CD14-positive monocyte (primary cell): Measurements from ENCODE around the gene CDK3. TPM values are rescaled to one million over a fixed set of nuclear protein-coding genes. Genes with fewer than 3 reads are reported as not detected.
A peak's percentile ranks its signal among the peaks of the same experiment; 100 is the strongest.

Experiments used
- DNase-seq, 3 donors: peaks; one replicate each; pipeline ENCODE4 v3.0.0-alpha.2; 2011 to 2022
- H2AFZ ChIP-seq: 2 replicates; pipeline ENCODE4 v1.6.0; 2012; ENCODE audit warnings: mild to moderate bottlenecking, low read depth, low read length, inconsistent platforms; ENCODE audit not compliant: insufficient read depth, poor library complexity, severe bottlenecking
- H3K27ac ChIP-seq, 2 donors: 1 replicate in 1 of 2; 2 replicates in 1 of 2; pipeline ENCODE4 v1.5.1; 2012 to 2013; ENCODE audit warnings: low read length in 2 of 2, control low read depth in 1 of 2, inconsistent platforms in 1 of 2, low read depth in 1 of 2, mild to moderate bottlenecking in 1 of 2
- H3K27me3 ChIP-seq, 2 donors: one replicate each; pipeline versions ENCODE4 v1.6.0 to v1.6.1; 2011 to 2013; ENCODE audit warnings: low read length in 2 of 2; ENCODE audit not compliant: control insufficient read depth in 2 of 2, insufficient read depth in 2 of 2
- H3K36me3 ChIP-seq, 2 donors: replicated peaks in 1 of 2; 1 replicate in 1 of 2; 2 replicates in 1 of 2; pipeline versions ENCODE4 v1.5.1 to v1.6.1; 2012 to 2013; ENCODE audit warnings: low read length in 2 of 2, control low read depth in 1 of 2, inconsistent platforms in 1 of 2, mild to moderate bottlenecking in 1 of 2; ENCODE audit not compliant: insufficient read depth in 2 of 2, control insufficient read depth in 1 of 2
- H3K4me1 ChIP-seq, 2 donors: 1 replicate in 1 of 2; 2 replicates in 1 of 2; pipeline versions ENCODE4 v1.5.1 to v1.6.1; 2012 to 2013; ENCODE audit warnings: low read length in 2 of 2, control low read depth in 1 of 2, inconsistent platforms in 1 of 2, mild to moderate bottlenecking in 1 of 2, moderate library complexity in 1 of 2; ENCODE audit not compliant: insufficient read depth in 2 of 2, control insufficient read depth in 1 of 2
- H3K4me2 ChIP-seq: replicated peaks from 2 replicates; pipeline ENCODE3; 2012; ENCODE audit warnings: low read length, moderate library complexity, mild to moderate bottlenecking; ENCODE audit not compliant: poor library complexity, severe bottlenecking; ENCODE audit errors: extremely low read depth
- H3K4me3 ChIP-seq, 3 experiments: fragments of 200-600 bp in 1 of 3; sonication (generic) in 1 of 3; replicated peaks in 1 of 3; 1 replicate in 2 of 3; 2 replicates in 1 of 3; pipeline ENCODE4 v1.5.1; 2011 to 2013; ENCODE audit warnings: low read length in 3 of 3, mild to moderate bottlenecking in 3 of 3, control low read depth in 2 of 3, low read depth in 2 of 3, inconsistent platforms in 1 of 3, moderate library complexity in 1 of 3
- H3K79me2 ChIP-seq: 2 replicates; pipeline ENCODE4 v1.6.0; 2012; ENCODE audit warnings: mild to moderate bottlenecking, control low read depth, inconsistent platforms, low read length, moderate library complexity; ENCODE audit not compliant: insufficient read depth
- H3K9ac ChIP-seq: 2 replicates; pipeline ENCODE4 v1.6.0; 2017; ENCODE audit warnings: low read length, mild to moderate bottlenecking; ENCODE audit not compliant: insufficient read depth, poor library complexity, severe bottlenecking
- H3K9me3 ChIP-seq, 2 donors: replicated peaks in 1 of 2; 1 replicate in 1 of 2; 2 replicates in 1 of 2; pipeline versions ENCODE4 v1.5.1 to v1.6.1; 2012 to 2013; ENCODE audit warnings: low read length in 2 of 2, control low read depth in 1 of 2; ENCODE audit not compliant: control insufficient read depth in 1 of 2, insufficient read depth in 1 of 2
- H4K20me1 ChIP-seq: 2 replicates; pipeline ENCODE4 v1.6.0; 2012; ENCODE audit warnings: mild to moderate bottlenecking, low read length, control low read depth, moderate library complexity; ENCODE audit not compliant: insufficient read depth
- H3K27ac Mint-ChIP-seq, 7 donors: one replicate each; pipeline ENCODE4 v1.8.0; 2020; ENCODE audit warnings: mild to moderate bottlenecking in 7 of 7, mixed read lengths in 7 of 7, moderate library complexity in 6 of 7, inconsistent platforms in 2 of 7
- H3K27me3 Mint-ChIP-seq, 3 donors: one replicate each; pipeline ENCODE4 v1.8.0; 2021 to 2022; ENCODE audit warnings: low read depth in 3 of 3, mild to moderate bottlenecking in 3 of 3, mixed read lengths in 3 of 3, moderate library complexity in 3 of 3, inconsistent platforms in 1 of 3
- H3K36me3 Mint-ChIP-seq, 2 donors: one replicate each; pipeline ENCODE4 v1.8.0; 2020; ENCODE audit warnings: mixed read lengths in 2 of 2, inconsistent platforms in 1 of 2, mild to moderate bottlenecking in 1 of 2
- H3K4me1 Mint-ChIP-seq: one replicate; pipeline ENCODE4 v1.8.0; 2020; ENCODE audit warnings: mild to moderate bottlenecking, mixed read lengths
- H3K4me3 Mint-ChIP-seq, 2 donors: one replicate each; pipeline ENCODE4 v1.8.0; 2020; ENCODE audit warnings: mild to moderate bottlenecking in 2 of 2, mixed read lengths in 2 of 2, moderate library complexity in 1 of 2
- H3K9me3 Mint-ChIP-seq, 7 donors: one replicate each; pipeline ENCODE4 v1.8.0; 2020 to 2022; ENCODE audit warnings: mixed read lengths in 7 of 7, mild to moderate bottlenecking in 6 of 7, moderate library complexity in 6 of 7, inconsistent platforms in 2 of 7
- WGBS: methylation state at CpG from one replicate; pipeline ENCODE4 v1.1.5; 2013; ENCODE audit warnings: missing lambda C conversion rate; ENCODE audit not compliant: insufficient coverage; 5-methylcytosine and 5-hydroxymethylcytosine counted together
- intact Hi-C, 2 donors: fragments of 100-400 bp; cut with micrococcal nuclease; formaldehyde crosslinking; loops; one replicate each; pipeline versions ENCODE4 v1.15.0 to v1.15.1; 2023
- polyA plus RNA-seq, 3 donors: library from polyadenylated mRNA; depleted of rRNA in 1 of 3; unstranded in 2 of 3; stranded (reverse) in 1 of 3; fragments of 300-500 nt in 2 of 3; fragments of >200 nt in 1 of 3; fragmentation: Illumina TruSeq in 2 of 3; gene quantifications; 1 replicate in 2 of 3; 2 replicates in 1 of 3; pipeline ENCODE4 v1.2.3, GENCODE V29; 2012 to 2021
- TF ChIP-seq, protein P1 (sequence below): fragments of 200-600 bp; IDR thresholded peaks from one replicate; pipeline ENCODE4 v1.8.0; 2022; ENCODE audit warnings: antibody characterized with exemption, mild to moderate bottlenecking

The CDK3 gene
- polyA plus RNA-seq, 3 donors = 25.5 TPM; not detected in 2

GRCh38 chr17:76049239-76049638 lies 48.6 kb downstream of the CDK3 start:
- Histone ChIP-seq H4K20me1 (peaks cover 50% of the 10 kb centered on the region), H3K4me3 (no peak overlapping the region), H3K27ac (no peak overlapping the region), H2AFZ (no peak overlapping the region), H3K4me2 (no peak overlapping the region), H3K79me2 (peaks cover 9% of the 10 kb centered on the region), H3K9ac (no peak overlapping the region), H3K27me3 (no peaks in the 10 kb centered on the region), H3K36me3 (peaks cover 74 to 96% of the 10 kb centered on the region in 2 donors), H3K4me1 (peaks cover 27 to 28% of the 10 kb centered on the region in 2 donors), H3K9me3 (no peaks in the 10 kb centered on the region)
- intact Hi-C loops = no loop called here
- peaks cover 28% of the 10 kb centered on the region for H3K4me1 Mint-ChIP-seq
- no peak overlapping the region for H3K4me3 Mint-ChIP-seq
- H3K27me3 Mint-ChIP-seq = no peaks in the 10 kb centered on the region
- peaks cover 0 to 4% (median 0%) of the 10 kb centered on the region in 7 donors for H3K9me3 Mint-ChIP-seq
- TF ChIP-seq, protein P1, sequence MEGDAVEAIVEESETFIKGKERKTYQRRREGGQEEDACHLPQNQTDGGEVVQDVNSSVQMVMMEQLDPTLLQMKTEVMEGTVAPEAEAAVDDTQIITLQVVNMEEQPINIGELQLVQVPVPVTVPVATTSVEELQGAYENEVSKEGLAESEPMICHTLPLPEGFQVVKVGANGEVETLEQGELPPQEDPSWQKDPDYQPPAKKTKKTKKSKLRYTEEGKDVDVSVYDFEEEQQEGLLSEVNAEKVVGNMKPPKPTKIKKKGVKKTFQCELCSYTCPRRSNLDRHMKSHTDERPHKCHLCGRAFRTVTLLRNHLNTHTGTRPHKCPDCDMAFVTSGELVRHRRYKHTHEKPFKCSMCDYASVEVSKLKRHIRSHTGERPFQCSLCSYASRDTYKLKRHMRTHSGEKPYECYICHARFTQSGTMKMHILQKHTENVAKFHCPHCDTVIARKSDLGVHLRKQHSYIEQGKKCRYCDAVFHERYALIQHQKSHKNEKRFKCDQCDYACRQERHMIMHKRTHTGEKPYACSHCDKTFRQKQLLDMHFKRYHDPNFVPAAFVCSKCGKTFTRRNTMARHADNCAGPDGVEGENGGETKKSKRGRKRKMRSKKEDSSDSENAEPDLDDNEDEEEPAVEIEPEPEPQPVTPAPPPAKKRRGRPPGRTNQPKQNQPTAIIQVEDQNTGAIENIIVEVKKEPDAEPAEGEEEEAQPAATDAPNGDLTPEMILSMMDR = no peak
- peak overlapping the region in 1 of 7 donors; percentile 18 for H3K27ac Mint-ChIP-seq
- H3K36me3 Mint-ChIP-seq = peaks cover 78 to 96% of the 10 kb centered on the region in 2 donors
- no peak for DNase-seq
- 94% methylated on average over 2 of the region's 3 CpGs for WGBS

DNA sequence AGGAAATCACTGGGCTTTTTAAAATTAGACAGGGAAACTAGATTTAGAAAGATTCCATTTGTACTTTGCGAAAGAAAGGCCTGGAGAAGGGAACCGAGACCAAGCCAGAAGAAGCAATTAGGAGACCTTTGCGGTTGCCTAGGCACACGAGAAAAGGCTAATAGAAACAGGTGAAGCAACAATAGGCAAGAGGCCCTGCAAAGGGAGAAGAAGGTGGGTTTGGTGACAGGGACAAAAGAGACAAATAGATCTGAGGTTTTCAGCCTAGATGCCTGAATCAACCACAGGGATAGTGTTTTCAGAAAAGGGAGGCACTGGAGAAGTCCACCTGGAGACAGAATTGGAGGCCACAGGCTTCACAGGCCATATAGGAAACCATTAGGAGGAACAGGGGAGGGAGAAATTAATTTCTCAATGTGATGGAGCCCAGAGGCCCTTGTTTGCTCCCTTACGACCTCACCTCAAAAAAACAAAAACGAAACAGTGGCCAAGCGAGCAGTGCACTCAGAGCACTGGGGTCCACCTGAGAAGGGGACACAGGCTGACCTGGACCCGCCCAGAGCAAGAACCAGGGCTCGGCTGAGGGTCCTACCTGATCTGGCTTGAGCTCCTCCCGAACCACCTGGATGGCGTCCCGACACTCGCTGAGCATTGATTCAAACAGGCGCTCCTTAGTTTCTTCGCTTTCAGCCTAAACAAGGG lies 49.3 kb downstream of the CDK3 start:
- H3K27me3 Mint-ChIP-seq = no peaks in the 10 kb centered on the region

More for the DNA sequence above, 49.3 kb downstream of the CDK3 start:
- H3K79me2 ChIP-seq = peaks cover 9% of the 10 kb centered on the region
- TF ChIP-seq, protein P1 = no peak
- peak overlapping the region in 1 of 2 donors; percentile 26 for H3K27ac ChIP-seq
- Mint-ChIP-seq H3K4me3 (no peak overlapping the region), H3K36me3 (peaks cover 72 to 95% of the 10 kb centered on the region in 2 donors), H3K4me1 (peaks cover 28% of the 10 kb centered on the region), H3K9me3 (peaks cover 0 to 4% (median 0%) of the 10 kb centered on the region in 7 donors), H3K27ac (peak overlapping the region in 3 of 7 donors; percentile 5 to 43 (median 38))
- H4K20me1 ChIP-seq = peaks cover 50% of the 10 kb centered on the region
- no peak overlapping the region for H3K4me2 ChIP-seq
- no peaks in the 10 kb centered on the region for H3K27me3 ChIP-seq
- peaks cover 27 to 28% of the 10 kb centered on the region in 2 donors for H3K4me1 ChIP-seq
- no peaks in the 10 kb centered on the region for H3K9me3 ChIP-seq
- H3K4me3 ChIP-seq = no peak overlapping the region
- intact Hi-C loops = no loop called here
- H3K36me3 ChIP-seq = peaks cover 68 to 96% of the 10 kb centered on the region in 2 donors
- H3K9ac ChIP-seq = no peak overlapping the region
- DNase-seq = no peak
- no peak overlapping the region for H2AFZ ChIP-seq
- 75% methylated on average over 14 of the region's 15 CpGs for WGBS
